ENCODE data around the gene CMTM3. TPM values are rescaled to one million over a fixed set of nuclear protein-coding genes. Genes with fewer than 3 reads are reported as not detected.

The CMTM3 gene
- polyA plus RNA-seq, 1 of the 3 experiments (the other 2 are of a cell fraction), result 69.4 TPM

DNA sequence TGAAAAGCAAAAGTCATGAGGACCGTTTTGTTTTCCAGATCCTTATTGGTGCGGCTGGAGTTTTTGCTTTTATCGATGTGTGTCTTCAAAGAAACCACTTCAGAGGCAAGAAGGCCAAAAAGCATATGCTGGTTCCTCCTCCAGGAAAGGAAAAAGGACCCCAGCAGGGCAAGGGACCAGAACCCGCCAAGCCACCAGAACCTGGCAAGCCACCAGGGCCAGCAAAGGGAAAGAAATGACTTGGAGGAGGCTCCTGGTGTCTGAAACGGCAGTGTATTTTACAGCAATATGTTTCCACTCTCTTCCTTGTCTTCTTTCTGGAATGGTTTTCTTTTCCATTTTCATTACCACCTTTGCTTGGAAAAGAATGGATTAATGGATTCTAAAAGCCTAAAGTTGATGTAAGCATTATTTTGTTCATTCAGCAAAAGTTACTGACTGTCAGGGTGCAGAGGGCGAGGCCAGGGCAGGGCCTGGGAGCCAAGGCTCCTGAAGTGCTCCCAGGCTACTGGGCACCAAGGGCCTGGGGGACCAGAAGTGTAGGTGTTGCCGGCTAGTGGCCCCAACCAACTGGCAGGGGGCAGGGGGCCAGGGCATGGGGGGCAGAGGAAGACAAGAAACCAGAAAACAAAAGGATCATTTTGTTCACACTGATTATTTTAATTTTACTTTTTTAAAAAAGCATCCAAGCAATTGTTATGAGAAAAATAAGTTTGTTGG is 16.5 kb upstream of the CMTM3 start:
- no peak for DNase-seq
- no peaks in the 10 kb centered on the region for H3K36me3 ChIP-seq (replicated peaks in 1 of 2; ENCODE audit: control insufficient read depth in 1 of 2, insufficient read depth in 2 of 2, low read length in 1 of 2)
- H3K27me3 ChIP-seq (ENCODE audit: insufficient read depth), result no peaks in the 10 kb centered on the region
- no peak overlapping the region for H3K4me2 ChIP-seq
- no peaks in the 10 kb centered on the region for H4K20me1 ChIP-seq (ENCODE audit: insufficient read depth)
- TF ChIP-seq GATA2 (CRISPR knock-in tag; IDR thresholded peaks at IDR 0.05) (no peak), RXRA (IDR thresholded peaks at IDR 0.05; ENCODE audit: borderline replicate concordance, low read depth) (no peak), MEF2A (IDR thresholded peaks at IDR 0.05; ENCODE audit: borderline replicate concordance, low read depth) (no peak)
- H3K4me3 ChIP-seq (ENCODE audit: low read depth in 2 of 2, low read length in 1 of 2), result no peak overlapping the region
- no peaks in the 10 kb centered on the region for H3K9me3 ChIP-seq
- H3K4me1 ChIP-seq (ENCODE audit: control insufficient read depth in 1 of 2, insufficient read depth in 2 of 2, low read depth in 1 of 2, low read length in 1 of 2), result no peaks in the 10 kb centered on the region
- H3K9ac ChIP-seq, result no peak overlapping the region
- ChIA-PET POLR2A (no interaction called here), CTCF (no interaction called here)
- WGBS (ENCODE audit: low lambda C conversion rate), result 85% methylated on average over 7 of the region's 7 CpGs
- no peak overlapping the region for H3K27ac ChIP-seq (ENCODE audit: low read depth in 2 of 2, low read length in 1 of 2)
- H2AFZ ChIP-seq (ENCODE audit: low read depth), result no peak overlapping the region
- no peaks in the 10 kb centered on the region for H3K79me2 ChIP-seq (ENCODE audit: insufficient read depth)
- no peaks in the 10 kb centered on the region for H3F3A ChIP-seq (replicated peaks; ENCODE audit: insufficient read depth)
- no peaks in the 10 kb centered on the region for H3K9me2 ChIP-seq

DNA sequence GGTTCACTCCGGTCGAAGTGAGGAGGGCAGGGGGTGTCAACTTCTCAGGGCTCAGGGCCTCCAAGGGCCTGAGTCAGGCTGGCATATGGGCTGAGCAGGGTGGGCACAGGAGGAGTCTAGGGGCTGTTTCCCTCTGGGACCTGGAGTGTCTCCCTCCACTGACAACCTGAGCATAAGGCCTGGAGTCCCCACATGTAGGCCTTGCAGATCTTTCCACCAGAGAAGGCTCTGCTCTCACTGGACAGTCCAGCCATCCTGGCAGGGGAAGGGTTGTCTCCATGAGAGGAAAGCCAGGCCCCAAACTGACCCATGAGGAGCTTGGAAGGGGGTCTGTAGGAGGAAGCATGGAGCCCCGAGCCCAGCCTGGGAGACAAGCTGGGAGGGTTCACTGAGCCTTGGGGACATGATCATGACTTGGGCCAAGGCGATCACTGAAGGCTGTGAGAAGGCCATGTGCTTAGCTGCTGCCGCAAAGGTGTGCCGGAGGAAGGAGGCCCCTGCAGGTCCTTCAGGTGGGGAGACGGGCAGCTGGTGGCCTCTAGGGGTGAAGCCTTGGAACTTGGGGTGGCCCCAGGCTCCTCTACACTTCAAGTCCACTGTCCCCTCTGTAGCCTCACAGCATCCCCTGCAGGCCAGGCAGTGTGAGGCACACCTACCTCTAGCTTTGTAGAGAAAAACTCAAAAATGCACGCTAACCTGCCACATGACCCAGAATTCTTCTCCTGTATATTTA is 15.4 kb upstream of the CMTM3 start:
- Histone ChIP-seq H3K9me2 (no peaks in the 10 kb centered on the region), H3K27ac (ENCODE audit: low read depth in 2 of 2, low read length in 1 of 2) (no peak overlapping the region), H4K20me1 (ENCODE audit: insufficient read depth) (no peaks in the 10 kb centered on the region), H3K4me1 (ENCODE audit: control insufficient read depth in 1 of 2, insufficient read depth in 2 of 2, low read depth in 1 of 2, low read length in 1 of 2) (no peaks in the 10 kb centered on the region), H3K79me2 (ENCODE audit: insufficient read depth) (no peaks in the 10 kb centered on the region), H3K36me3 (replicated peaks in 1 of 2; ENCODE audit: control insufficient read depth in 1 of 2, insufficient read depth in 2 of 2, low read length in 1 of 2) (no peaks in the 10 kb centered on the region), H3K4me3 (ENCODE audit: low read depth in 2 of 2, low read length in 1 of 2) (no peak overlapping the region), H3K9ac (no peak overlapping the region), H3F3A (replicated peaks; ENCODE audit: insufficient read depth) (no peaks in the 10 kb centered on the region), H3K9me3 (no peaks in the 10 kb centered on the region), H3K27me3 (ENCODE audit: insufficient read depth) (no peaks in the 10 kb centered on the region), H3K4me2 (no peak overlapping the region), H2AFZ (ENCODE audit: low read depth) (no peak overlapping the region)
- CTCF ChIA-PET, result interaction anchor here (0.8 to 2.7 kb wide), 7 partner anchors 9 to 183 kb away, joined by 3 to 15 read pairs (median 4); no protein-coding TSS in a partner anchor
- TF ChIP-seq, protein P1, sequence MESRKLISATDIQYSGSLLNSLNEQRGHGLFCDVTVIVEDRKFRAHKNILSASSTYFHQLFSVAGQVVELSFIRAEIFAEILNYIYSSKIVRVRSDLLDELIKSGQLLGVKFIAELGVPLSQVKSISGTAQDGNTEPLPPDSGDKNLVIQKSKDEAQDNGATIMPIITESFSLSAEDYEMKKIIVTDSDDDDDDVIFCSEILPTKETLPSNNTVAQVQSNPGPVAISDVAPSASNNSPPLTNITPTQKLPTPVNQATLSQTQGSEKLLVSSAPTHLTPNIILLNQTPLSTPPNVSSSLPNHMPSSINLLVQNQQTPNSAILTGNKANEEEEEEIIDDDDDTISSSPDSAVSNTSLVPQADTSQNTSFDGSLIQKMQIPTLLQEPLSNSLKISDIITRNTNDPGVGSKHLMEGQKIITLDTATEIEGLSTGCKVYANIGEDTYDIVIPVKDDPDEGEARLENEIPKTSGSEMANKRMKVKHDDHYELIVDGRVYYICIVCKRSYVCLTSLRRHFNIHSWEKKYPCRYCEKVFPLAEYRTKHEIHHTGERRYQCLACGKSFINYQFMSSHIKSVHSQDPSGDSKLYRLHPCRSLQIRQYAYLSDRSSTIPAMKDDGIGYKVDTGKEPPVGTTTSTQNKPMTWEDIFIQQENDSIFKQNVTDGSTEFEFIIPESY (IDR thresholded peaks at IDR 0.05; ENCODE audit: borderline replicate concordance, low read depth), result no peak
- TF ChIP-seq CTCF (IDR thresholded peaks at IDR 0.05) (peak; percentile 58), SMC3 (IDR thresholded peaks at IDR 0.05; ENCODE audit: low read depth, low read length) (peak; percentile 42), IRF3 (IDR thresholded peaks at IDR 0.05; ENCODE audit: low read depth, low read length) (no peak), RAD21 (IDR thresholded peaks at IDR 0.05; ENCODE audit: low read length) (peak; percentile 57)
- WGBS (ENCODE audit: low lambda C conversion rate), result 95% methylated on average over 3 of the region's 8 CpGs
- POLR2A ChIA-PET, result no interaction called here
- DNase-seq, result no peak

Measured in SK-N-SH (cell line).